ENCODE results near the gene TMED8. TPM values are rescaled to one million over a fixed set of nuclear protein-coding genes. Genes with fewer than 3 reads are reported as not detected.
"Not testable (repeated sequence)": the region's sequence is repeated elsewhere in the genome, so short reads cannot be mapped to it uniquely, and the experiment has no call there.

Gene TMED8
- total RNA-seq, 1 donor from 2014 or later: 5.6 TPM

- no peak for DNase-seq
- no peak for ATAC-seq
- intact Hi-C loops (cut with micrococcal nuclease): no loop called here
Observed at GRCh38 chr14:77375164-77375950, 1.5 kb downstream of the TMED8 start.

GRCh38 chr14:77372304-77372841 is 4.5 kb downstream of the TMED8 start:
- ATAC-seq: no peak
- intact Hi-C loops (cut with micrococcal nuclease): no loop called here
- no peak for DNase-seq

GRCh38 chr14:77369285-77369684 is 7.6 kb downstream of the TMED8 start:
- no peak for ATAC-seq
- DNase-seq: no peak
- intact Hi-C loops (cut with micrococcal nuclease): no loop called here

- DNase-seq (no peak), ATAC-seq (no peak)
- intact Hi-C loops (cut with micrococcal nuclease): no loop called here
Observed at GRCh38 chr14:77364146-77364545, 12.7 kb downstream of the TMED8 start.

GRCh38 chr14:77359626-77360025 is 17.3 kb downstream of the TMED8 start:
- intact Hi-C loops (cut with micrococcal nuclease): no loop called here
- ATAC-seq: no peak
- no peak for DNase-seq

GRCh38 chr14:77356899-77357298 is 20.0 kb downstream of the TMED8 start:
- intact Hi-C loops (cut with micrococcal nuclease): no loop called here
- ATAC-seq: no peak

GRCh38 chr14:77355811-77356210 is 21.1 kb downstream of the TMED8 start:
- DNase-seq (no peak), ATAC-seq (no peak)
- intact Hi-C loops (cut with micrococcal nuclease): no loop called here

More at GRCh38 chr14:77356899-77357298, 20.0 kb downstream of the TMED8 start:
- no peak for DNase-seq

- intact Hi-C loops (cut with micrococcal nuclease): no loop called here
- no peak for ATAC-seq
Observed at GRCh38 chr14:77353469-77354141, 23.3 kb downstream of the TMED8 start.

GRCh38 chr14:77347751-77348150 is 29.1 kb downstream of the TMED8 start:
- ATAC-seq (no peak), DNase-seq (no peak)

More at GRCh38 chr14:77353469-77354141, 23.3 kb downstream of the TMED8 start:
- no peak for DNase-seq

GRCh38 chr14:77346495-77346894 is 30.4 kb downstream of the TMED8 start:
- no peak for ATAC-seq
- intact Hi-C loops (cut with micrococcal nuclease): no loop called here

More at GRCh38 chr14:77347751-77348150, 29.1 kb downstream of the TMED8 start:
- intact Hi-C loops (cut with micrococcal nuclease): no loop called here

GRCh38 chr14:77344377-77344996 is 32.4 kb downstream of the TMED8 start:
- intact Hi-C loops (cut with micrococcal nuclease): no loop called here
- no peak for ATAC-seq

More at GRCh38 chr14:77346495-77346894, 30.4 kb downstream of the TMED8 start:
- no peak for DNase-seq

GRCh38 chr14:77343662-77344061 is 33.2 kb downstream of the TMED8 start:
- DNase-seq: no peak
- no peak for ATAC-seq
- intact Hi-C loops (cut with micrococcal nuclease): no loop called here

More at GRCh38 chr14:77344377-77344996, 32.4 kb downstream of the TMED8 start:
- no peak for DNase-seq

GRCh38 chr14:77342726-77343397 is 34.0 kb downstream of the TMED8 start:
- ATAC-seq (no peak), DNase-seq (no peak)
- intact Hi-C loops (cut with micrococcal nuclease): no loop called here

GRCh38 chr14:77340389-77340788 is 36.5 kb downstream of the TMED8 start:
- no peak for ATAC-seq
- DNase-seq: no peak
- intact Hi-C loops (cut with micrococcal nuclease): no loop called here

GRCh38 chr14:77339407-77339806 is 37.5 kb downstream of the TMED8 start:
- DNase-seq: no peak
- intact Hi-C loops (cut with micrococcal nuclease): no loop called here
- no peak for ATAC-seq

- no peak for ATAC-seq
- DNase-seq: no peak
- intact Hi-C loops (cut with micrococcal nuclease): no loop called here
Observed at GRCh38 chr14:77338302-77338701, 38.6 kb downstream of the TMED8 start.

- DNase-seq (no peak), ATAC-seq (no peak)
- intact Hi-C loops (cut with micrococcal nuclease): no loop called here
Observed at GRCh38 chr14:77337880-77338279, 39.0 kb downstream of the TMED8 start.

- intact Hi-C loops (cut with micrococcal nuclease); ATAC-seq; DNase-seq: not testable (repeated sequence)
Observed at GRCh38 chr14:77337255-77337654, 39.6 kb downstream of the TMED8 start.

GRCh38 chr14:77335576-77335975 is 41.3 kb downstream of the TMED8 start:
- DNase-seq (no peak), ATAC-seq (no peak)
- intact Hi-C loops (cut with micrococcal nuclease): no loop called here
